Measurements from ENCODE around the gene AGXT.

The AGXT gene

DNA sequence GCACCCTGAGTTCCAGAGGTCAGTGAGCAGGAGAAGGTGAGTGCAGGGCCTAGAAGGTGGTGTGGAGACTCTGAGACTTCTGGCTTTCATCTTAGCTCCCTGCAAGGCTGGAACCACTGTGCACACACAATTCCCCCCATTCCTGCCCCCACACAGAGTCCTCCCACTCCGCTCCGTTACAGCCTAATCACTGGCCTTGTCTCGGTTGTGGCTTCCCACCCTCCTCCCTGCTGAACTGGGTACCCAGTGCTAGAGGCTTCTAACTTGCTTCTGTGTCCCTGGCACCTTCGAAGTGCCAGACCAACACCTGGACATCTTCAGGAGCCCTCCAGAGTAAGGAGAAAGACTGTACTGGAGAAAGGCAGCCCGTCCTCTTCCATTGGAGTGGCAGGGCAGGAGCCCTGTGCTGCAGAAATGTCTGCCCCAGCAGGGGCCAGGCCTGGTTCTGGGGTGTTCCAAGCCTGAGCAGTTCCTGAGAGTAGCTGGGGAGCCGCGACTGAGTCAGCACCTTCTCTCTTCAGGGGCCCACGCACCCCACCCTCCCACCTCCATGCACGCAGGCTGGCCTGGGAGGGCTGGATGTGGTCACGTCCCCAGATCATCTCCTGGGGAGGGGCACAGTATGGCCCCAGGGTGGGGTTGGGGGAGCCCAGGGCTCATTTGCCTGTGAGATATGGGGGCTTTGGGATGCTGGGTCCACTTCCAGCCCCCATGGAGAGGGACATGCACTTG is 60.9 kb downstream of the AGXT start:
- no peak for DNase-seq

All from fibroblast of skin of back (primary cell).